GM19025 (cell line): ENCODE measurements around the gene PLA2G4B.

Experiments
- ATAC-seq: cut with Tn5 transposase; IDR thresholded peaks from one replicate; pipeline ENCODE4 v1.9.1; 2021; ENCODE audit warnings: mild to moderate bottlenecking, low read depth, moderate library complexity; ENCODE audit not compliant: unreplicated experiment

Gene PLA2G4B

GRCh38 chr15:41806291-41807181, 32.1 kb upstream of the PLA2G4B start:
- ATAC-seq = no peak

- ATAC-seq = no peak
These were observed 29.5 kb upstream of the PLA2G4B start for GRCh38 chr15:41809121-41809520.

- no peak for ATAC-seq
These were observed 29.0 kb upstream of the PLA2G4B start for GRCh38 chr15:41809526-41810220.

GRCh38 chr15:41810651-41811431, 27.8 kb upstream of the PLA2G4B start:
- no peak for ATAC-seq

- no peak for ATAC-seq
These were observed 27.0 kb upstream of the PLA2G4B start for GRCh38 chr15:41811432-41812195.

- no peak for ATAC-seq
These were observed 25.7 kb upstream of the PLA2G4B start for GRCh38 chr15:41812820-41813375.

- ATAC-seq = no peak
These were observed 25.2 kb upstream of the PLA2G4B start for GRCh38 chr15:41813426-41813825.

- no peak for ATAC-seq
These were observed 24.1 kb upstream of the PLA2G4B start for GRCh38 chr15:41814534-41814933.

- no peak for ATAC-seq
These were observed 21.9 kb upstream of the PLA2G4B start for GRCh38 chr15:41816788-41817187.

GRCh38 chr15:41817327-41817726, 21.3 kb upstream of the PLA2G4B start:
- ATAC-seq = no peak

- ATAC-seq = no peak
These were observed 20.9 kb upstream of the PLA2G4B start for GRCh38 chr15:41817781-41818180.

- no peak for ATAC-seq
These were observed 19.1 kb upstream of the PLA2G4B start for GRCh38 chr15:41819455-41820050.

- ATAC-seq = no peak
These were observed 17.7 kb upstream of the PLA2G4B start for GRCh38 chr15:41820791-41821423.

GRCh38 chr15:41821831-41822230, 16.8 kb upstream of the PLA2G4B start:
- no peak for ATAC-seq

- ATAC-seq = no peak
These were observed 16.2 kb upstream of the PLA2G4B start for GRCh38 chr15:41822471-41822870.

- no peak for ATAC-seq
These were observed 15.7 kb upstream of the PLA2G4B start for GRCh38 chr15:41822957-41823356.

GRCh38 chr15:41823502-41823901, 15.1 kb upstream of the PLA2G4B start:
- ATAC-seq = no peak

- no peak for ATAC-seq
These were observed 14.4 kb upstream of the PLA2G4B start for GRCh38 chr15:41824062-41824745.

- ATAC-seq = no peak
These were observed 13.5 kb upstream of the PLA2G4B start for GRCh38 chr15:41825145-41825544.
